Measurements from ENCODE around the gene TNFRSF4. TPM values are rescaled to one million over a fixed set of nuclear protein-coding genes. Genes with fewer than 3 reads are reported as not detected.

TNFRSF4 gene
- total and polyA plus RNA-seq, 2 of the 13 experiments (the other 11 are each of a cell fraction or from before 2014, with no cell fraction given), result not detected

DNA sequence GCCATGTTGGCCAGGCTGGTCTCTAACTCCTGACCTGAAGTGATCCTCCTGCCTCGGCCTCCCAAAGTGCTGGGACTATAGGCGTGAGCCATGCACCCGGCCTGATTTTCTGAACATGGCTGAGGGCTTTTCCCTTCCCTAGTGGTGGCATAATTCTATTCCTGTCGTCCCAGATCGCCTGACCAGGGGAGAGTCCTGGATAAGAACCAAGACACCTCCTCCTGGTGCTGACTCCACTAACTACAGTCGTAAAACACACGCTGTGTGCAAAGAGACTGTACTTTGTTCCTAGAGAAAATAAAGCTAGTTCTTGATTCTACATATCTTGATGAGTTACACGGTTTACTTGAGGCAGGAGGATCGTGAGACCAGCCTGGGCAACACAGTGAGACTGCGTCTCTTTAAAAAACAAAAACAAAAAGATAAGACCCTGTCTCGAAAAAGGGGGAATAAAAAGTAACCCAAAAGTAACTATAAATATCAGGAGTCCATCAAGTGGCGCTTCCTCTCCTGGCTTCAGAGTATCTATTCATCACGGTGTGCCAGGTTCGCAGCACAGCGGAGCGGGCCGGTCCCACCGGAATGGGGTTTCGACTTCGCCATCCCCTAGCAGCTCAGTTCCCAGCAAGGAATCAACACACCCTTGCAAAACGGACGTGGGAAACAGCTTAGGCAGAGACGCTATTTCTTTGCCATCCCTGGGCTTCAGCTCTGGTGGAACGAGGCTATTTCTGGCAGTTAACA is 16.9 kb upstream of the TNFRSF4 start (continued):
- TF ChIP-seq, protein P1, sequence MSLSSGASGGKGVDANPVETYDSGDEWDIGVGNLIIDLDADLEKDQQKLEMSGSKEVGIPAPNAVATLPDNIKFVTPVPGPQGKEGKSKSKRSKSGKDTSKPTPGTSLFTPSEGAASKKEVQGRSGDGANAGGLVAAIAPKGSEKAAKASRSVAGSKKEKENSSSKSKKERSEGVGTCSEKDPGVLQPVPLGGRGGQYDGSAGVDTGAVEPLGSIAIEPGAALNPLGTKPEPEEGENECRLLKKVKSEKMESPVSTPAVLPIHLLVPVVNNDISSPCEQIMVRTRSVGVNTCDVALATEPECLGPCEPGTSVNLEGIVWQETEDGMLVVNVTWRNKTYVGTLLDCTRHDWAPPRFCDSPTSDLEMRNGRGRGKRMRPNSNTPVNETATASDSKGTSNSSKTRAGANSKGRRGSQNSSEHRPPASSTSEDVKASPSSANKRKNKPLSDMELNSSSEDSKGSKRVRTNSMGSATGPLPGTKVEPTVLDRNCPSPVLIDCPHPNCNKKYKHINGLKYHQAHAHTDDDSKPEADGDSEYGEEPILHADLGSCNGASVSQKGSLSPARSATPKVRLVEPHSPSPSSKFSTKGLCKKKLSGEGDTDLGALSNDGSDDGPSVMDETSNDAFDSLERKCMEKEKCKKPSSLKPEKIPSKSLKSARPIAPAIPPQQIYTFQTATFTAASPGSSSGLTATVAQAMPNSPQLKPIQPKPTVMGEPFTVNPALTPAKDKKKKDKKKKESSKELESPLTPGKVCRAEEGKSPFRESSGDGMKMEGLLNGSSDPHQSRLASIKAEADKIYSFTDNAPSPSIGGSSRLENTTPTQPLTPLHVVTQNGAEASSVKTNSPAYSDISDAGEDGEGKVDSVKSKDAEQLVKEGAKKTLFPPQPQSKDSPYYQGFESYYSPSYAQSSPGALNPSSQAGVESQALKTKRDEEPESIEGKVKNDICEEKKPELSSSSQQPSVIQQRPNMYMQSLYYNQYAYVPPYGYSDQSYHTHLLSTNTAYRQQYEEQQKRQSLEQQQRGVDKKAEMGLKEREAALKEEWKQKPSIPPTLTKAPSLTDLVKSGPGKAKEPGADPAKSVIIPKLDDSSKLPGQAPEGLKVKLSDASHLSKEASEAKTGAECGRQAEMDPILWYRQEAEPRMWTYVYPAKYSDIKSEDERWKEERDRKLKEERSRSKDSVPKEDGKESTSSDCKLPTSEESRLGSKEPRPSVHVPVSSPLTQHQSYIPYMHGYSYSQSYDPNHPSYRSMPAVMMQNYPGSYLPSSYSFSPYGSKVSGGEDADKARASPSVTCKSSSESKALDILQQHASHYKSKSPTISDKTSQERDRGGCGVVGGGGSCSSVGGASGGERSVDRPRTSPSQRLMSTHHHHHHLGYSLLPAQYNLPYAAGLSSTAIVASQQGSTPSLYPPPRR (CRISPR knock-in tag; IDR thresholded peaks at IDR 0.05; ENCODE audit: borderline replicate concordance), result 0 out of 2 replicates have a peak, but pooled peaks have one; percentile 53
- TF ChIP-seq, protein P2, sequence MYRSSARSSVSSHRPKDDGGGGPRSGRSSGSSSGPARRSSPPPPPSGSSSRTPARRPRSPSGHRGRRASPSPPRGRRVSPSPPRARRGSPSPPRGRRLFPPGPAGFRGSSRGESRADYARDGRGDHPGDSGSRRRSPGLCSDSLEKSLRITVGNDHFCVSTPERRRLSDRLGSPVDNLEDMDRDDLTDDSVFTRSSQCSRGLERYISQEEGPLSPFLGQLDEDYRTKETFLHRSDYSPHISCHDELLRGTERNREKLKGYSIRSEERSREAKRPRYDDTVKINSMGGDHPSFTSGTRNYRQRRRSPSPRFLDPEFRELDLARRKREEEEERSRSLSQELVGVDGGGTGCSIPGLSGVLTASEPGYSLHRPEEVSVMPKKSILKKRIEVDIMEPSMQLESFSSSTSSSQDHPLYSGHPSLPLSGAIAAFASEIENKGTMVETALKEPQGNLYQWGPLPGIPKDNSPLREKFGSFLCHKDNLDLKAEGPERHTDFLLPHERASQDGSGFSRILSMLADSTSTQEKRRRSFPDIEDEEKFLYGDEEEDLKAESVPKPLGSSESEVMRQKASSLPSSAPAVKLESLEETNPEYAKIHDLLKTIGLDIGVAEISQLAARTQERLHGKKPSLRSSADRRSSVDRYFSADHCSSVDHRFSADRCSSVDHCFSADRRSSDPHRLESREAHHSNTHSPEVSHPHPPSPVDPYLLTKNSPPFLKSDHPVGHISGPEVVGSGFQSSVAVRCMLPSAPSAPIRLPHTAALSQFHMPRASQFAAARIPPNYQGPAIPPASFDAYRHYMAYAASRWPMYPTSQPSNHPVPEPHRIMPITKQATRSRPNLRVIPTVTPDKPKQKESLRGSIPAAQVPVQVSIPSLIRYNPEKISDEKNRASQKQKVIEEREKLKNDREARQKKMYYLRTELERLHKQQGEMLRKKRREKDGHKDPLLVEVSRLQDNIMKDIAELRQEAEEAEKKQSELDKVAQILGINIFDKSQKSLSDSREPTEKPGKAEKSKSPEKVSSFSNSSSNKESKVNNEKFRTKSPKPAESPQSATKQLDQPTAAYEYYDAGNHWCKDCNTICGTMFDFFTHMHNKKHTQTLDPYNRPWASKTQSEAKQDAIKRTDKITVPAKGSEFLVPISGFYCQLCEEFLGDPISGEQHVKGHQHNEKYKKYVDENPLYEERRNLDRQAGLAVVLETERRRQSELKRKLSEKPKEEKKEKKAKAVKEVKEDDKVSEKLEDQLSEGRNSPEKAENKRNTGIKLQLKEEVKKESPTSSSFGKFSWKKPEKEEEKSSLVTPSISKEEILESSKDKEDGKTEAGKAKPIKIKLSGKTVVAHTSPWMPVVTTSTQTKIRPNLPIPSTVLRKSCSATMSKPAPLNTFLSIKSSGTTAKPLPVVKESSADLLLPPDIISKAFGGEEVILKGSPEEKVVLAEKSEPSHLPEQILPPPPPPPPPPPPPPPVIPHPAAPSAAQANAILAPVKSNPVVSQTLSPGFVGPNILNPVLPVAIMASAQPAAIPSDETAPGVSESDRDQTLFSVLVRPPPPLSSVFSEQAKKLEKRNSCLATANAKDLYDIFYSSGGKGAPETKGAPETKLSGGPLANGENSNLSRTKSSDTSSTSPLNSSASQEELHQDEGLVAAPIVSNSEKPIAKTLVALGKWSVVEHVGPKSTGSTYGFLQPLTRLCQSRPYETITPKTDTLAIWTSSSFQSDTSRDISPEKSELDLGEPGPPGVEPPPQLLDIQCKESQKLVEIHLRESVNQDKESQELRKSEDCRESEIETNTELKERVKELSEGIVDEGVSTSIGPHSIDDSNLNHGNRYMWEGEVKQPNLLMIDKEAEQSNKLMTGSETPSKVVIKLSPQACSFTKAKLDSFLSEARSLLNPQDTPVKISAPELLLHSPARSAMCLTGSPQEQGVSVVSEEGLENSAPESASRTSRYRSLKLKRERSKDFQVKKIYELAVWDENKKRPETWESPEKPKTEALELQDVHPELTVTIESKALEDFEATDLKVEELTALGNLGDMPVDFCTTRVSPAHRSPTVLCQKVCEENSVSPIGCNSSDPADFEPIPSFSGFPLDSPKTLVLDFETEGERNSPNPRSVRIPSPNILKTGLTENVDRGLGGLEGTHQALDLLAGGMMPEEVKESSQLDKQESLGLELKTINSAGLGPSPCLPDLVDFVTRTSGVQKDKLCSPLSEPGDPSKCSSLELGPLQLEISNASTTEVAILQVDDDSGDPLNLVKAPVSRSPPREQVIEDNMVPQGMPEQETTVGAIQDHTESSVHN (CRISPR knock-in tag; IDR thresholded peaks at IDR 0.05), result 0 out of 2 replicates have a peak, but pooled peaks have one; percentile 48
- TF ChIP-seq, protein P3, sequence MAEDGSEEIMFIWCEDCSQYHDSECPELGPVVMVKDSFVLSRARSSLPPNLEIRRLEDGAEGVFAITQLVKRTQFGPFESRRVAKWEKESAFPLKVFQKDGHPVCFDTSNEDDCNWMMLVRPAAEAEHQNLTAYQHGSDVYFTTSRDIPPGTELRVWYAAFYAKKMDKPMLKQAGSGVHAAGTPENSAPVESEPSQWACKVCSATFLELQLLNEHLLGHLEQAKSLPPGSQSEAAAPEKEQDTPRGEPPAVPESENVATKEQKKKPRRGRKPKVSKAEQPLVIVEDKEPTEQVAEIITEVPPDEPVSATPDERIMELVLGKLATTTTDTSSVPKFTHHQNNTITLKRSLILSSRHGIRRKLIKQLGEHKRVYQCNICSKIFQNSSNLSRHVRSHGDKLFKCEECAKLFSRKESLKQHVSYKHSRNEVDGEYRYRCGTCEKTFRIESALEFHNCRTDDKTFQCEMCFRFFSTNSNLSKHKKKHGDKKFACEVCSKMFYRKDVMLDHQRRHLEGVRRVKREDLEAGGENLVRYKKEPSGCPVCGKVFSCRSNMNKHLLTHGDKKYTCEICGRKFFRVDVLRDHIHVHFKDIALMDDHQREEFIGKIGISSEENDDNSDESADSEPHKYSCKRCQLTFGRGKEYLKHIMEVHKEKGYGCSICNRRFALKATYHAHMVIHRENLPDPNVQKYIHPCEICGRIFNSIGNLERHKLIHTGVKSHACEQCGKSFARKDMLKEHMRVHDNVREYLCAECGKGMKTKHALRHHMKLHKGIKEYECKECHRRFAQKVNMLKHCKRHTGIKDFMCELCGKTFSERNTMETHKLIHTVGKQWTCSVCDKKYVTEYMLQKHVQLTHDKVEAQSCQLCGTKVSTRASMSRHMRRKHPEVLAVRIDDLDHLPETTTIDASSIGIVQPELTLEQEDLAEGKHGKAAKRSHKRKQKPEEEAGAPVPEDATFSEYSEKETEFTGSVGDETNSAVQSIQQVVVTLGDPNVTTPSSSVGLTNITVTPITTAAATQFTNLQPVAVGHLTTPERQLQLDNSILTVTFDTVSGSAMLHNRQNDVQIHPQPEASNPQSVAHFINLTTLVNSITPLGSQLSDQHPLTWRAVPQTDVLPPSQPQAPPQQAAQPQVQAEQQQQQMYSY (CRISPR knock-in tag; IDR thresholded peaks at IDR 0.05), result 0 out of 2 replicates have a peak, but pooled peaks have one; percentile 28
- TF ChIP-seq ZNF263 (CRISPR knock-in tag; IDR thresholded peaks at IDR 0.05), result no peak
- no peak for TF ChIP-seq IKZF1 (IDR thresholded peaks at IDR 0.05)
- peak; percentile 10; the same call in 1 of the 2 replicates for TF ChIP-seq ARNTL (CRISPR knock-in tag; IDR thresholded peaks at IDR 0.05)
- 0 out of 2 replicates have a peak, but pooled peaks have one; percentile 10 for TF ChIP-seq ADNP (CRISPR knock-in tag; IDR thresholded peaks at IDR 0.05)
